ENCODE results near the gene ZNF524.

The ZNF524 gene

DNA sequence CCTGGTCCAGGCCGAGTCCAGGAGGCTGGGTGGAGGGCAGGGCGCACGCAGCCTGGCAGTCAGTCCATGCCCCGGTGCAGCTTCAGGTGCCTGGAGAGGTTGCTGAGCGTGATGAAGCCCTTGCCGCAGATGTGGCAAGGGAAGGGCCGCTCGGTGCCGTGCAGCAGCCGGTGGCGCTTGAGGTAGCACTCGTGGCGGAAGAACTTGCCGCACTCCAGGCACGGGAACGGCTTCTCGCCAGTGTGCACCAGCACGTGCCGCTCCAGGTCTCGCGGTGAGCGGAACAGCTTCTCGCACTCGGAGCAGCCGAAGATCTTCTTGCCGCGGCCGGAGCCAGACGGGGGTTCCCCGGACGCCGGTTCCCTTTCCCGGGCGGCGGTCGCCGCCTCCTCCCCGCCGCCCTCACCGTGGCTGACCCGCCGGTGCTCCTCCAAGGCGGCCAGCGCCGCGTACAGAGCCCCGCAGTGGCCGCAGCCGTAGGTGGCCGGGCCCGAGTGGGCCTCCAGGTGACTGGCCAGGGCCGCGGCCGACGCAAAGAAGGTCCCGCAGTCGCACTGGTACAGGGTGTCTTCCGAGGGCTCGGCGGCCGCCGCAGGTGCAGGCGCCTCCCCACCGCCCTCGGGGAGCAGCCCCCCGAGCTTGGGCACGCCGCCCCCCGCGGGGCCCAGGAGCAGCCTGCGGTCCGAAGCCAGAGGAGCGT is 7.5 kb upstream of the ZNF524 start:
- H3K4me2 ChIP-seq (ENCODE audit: low read length) = no peak overlapping the region
- no peaks in the 10 kb centered on the region for H3K27me3 ChIP-seq (ENCODE audit: low read depth, low read length)
- no peaks in the 10 kb centered on the region for H3K79me2 ChIP-seq (ENCODE audit: low read length)
- no peaks in the 10 kb centered on the region for H4K20me1 ChIP-seq (ENCODE audit: insufficient read depth, low read length)
- peaks cover 30% of the 10 kb centered on the region for H3K36me3 ChIP-seq (replicated peaks; ENCODE audit: low read depth, low read length)
- H3K4me1 ChIP-seq (ENCODE audit: low read length) = no peaks in the 10 kb centered on the region
- H3K4me3 ChIP-seq (ENCODE audit: low read length) = no peak overlapping the region
- H3K27ac ChIP-seq (ENCODE audit: low read length) = no peak overlapping the region
- no peaks in the 10 kb centered on the region for H3K9me3 ChIP-seq (ENCODE audit: insufficient read depth, low read length)
- TF ChIP-seq, protein P1, sequence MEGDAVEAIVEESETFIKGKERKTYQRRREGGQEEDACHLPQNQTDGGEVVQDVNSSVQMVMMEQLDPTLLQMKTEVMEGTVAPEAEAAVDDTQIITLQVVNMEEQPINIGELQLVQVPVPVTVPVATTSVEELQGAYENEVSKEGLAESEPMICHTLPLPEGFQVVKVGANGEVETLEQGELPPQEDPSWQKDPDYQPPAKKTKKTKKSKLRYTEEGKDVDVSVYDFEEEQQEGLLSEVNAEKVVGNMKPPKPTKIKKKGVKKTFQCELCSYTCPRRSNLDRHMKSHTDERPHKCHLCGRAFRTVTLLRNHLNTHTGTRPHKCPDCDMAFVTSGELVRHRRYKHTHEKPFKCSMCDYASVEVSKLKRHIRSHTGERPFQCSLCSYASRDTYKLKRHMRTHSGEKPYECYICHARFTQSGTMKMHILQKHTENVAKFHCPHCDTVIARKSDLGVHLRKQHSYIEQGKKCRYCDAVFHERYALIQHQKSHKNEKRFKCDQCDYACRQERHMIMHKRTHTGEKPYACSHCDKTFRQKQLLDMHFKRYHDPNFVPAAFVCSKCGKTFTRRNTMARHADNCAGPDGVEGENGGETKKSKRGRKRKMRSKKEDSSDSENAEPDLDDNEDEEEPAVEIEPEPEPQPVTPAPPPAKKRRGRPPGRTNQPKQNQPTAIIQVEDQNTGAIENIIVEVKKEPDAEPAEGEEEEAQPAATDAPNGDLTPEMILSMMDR (IDR thresholded peaks at IDR 0.05; ENCODE audit: low read depth, low read length) = no peak
- no peak for TF ChIP-seq EZH2phosphoT487 (IDR thresholded peaks at IDR 0.05; ENCODE audit: low read depth)
- no peak overlapping the region for H2AFZ ChIP-seq (ENCODE audit: low read depth, low read length)
- no peak overlapping the region for H3K9ac ChIP-seq (ENCODE audit: low read length)

DNA sequence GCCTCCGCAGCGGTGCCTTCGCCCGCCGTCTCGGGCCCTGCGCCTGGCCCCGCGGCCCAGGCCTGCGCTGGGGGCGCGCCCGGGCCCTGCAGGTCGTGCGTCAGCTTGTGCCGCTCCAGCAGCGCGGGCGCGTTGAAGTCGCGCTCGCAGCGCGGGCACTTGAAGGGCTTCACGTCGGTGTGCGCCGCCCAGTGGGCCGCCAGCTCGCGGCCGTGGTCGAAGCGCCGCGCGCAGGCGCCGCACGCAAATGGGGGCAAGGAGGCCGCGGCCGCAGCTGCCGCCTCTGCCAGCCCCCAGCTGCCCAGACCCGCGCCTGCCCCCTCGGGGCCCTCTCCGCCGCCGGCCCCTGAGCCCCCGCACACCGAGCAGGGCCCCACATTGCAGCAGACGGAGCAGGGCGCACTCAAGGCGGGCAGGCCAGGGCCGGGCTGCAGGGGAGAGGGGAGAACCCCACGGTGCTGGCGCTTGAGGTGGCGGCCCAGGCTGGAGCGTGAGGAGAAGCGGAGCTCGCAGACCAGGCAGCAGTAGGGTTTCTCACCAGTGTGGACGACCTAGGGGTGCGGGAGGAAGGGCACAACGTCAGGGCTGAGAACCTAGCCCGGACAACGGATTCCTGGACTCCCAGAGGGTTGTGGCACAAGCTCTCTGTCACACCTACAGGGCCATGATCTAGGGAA is 6.9 kb upstream of the ZNF524 start:
- Histone ChIP-seq H2AFZ (ENCODE audit: low read depth, low read length) (no peak overlapping the region), H3K27me3 (ENCODE audit: low read depth, low read length) (no peaks in the 10 kb centered on the region), H3K4me3 (ENCODE audit: low read length) (no peak overlapping the region), H4K20me1 (ENCODE audit: insufficient read depth, low read length) (no peaks in the 10 kb centered on the region), H3K36me3 (replicated peaks; ENCODE audit: low read depth, low read length) (peaks cover 30% of the 10 kb centered on the region), H3K4me2 (ENCODE audit: low read length) (no peak overlapping the region), H3K9me3 (ENCODE audit: insufficient read depth, low read length) (no peaks in the 10 kb centered on the region), H3K79me2 (ENCODE audit: low read length) (peaks cover 2% of the 10 kb centered on the region; the same call in 1 of the 2 replicates), H3K9ac (ENCODE audit: low read length) (no peak overlapping the region), H3K27ac (ENCODE audit: low read length) (no peak overlapping the region), H3K4me1 (ENCODE audit: low read length) (peaks cover under 1% of the 10 kb centered on the region)
- TF ChIP-seq, protein P1 (IDR thresholded peaks at IDR 0.05; ENCODE audit: low read depth, low read length) = no peak
- no peak for TF ChIP-seq EZH2phosphoT487 (IDR thresholded peaks at IDR 0.05; ENCODE audit: low read depth)

DNA sequence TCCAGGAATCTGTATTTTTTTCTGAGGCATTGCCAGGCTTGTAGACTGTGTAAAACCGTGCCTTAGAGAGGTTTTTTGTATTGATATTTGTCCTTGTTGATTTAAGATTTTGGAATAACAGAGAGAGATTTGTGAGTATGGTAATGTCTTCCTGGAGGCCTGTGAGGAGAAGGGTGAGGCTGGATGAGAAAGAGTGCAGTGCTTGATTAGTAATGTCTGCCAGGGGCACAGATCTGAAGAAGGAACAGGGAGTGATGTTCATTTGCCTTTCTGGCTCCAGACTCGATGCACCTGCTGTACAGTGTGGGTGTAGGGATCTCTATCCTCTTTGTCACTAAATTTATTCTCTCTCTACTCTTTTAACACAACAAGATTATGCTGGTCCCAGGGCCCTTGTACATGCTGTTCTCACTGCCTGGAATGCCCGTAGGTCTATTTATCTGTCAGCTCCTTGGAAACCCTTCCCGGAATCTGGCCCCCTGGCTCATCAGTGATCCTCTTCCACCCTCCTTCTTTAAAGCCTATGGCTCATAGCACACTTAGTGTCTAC is 5.0 kb upstream of the ZNF524 start:
- H3K9me3 ChIP-seq (ENCODE audit: insufficient read depth, low read length) = no peaks in the 10 kb centered on the region
- no peak overlapping the region for H3K27ac ChIP-seq (ENCODE audit: low read length)
- no peak for TF ChIP-seq EZH2phosphoT487 (IDR thresholded peaks at IDR 0.05; ENCODE audit: low read depth)
- TF ChIP-seq, protein P1 (IDR thresholded peaks at IDR 0.05; ENCODE audit: low read depth, low read length) = no peak
- no peak overlapping the region for H2AFZ ChIP-seq (ENCODE audit: low read depth, low read length)
- no peak overlapping the region for H3K9ac ChIP-seq (ENCODE audit: low read length)
- H3K4me2 ChIP-seq (ENCODE audit: low read length) = no peak overlapping the region
- H3K36me3 ChIP-seq (replicated peaks; ENCODE audit: low read depth, low read length) = peaks cover 30% of the 10 kb centered on the region
- no peaks in the 10 kb centered on the region for H3K27me3 ChIP-seq (ENCODE audit: low read depth, low read length)
- H3K4me3 ChIP-seq (ENCODE audit: low read length) = no peak overlapping the region
- peaks cover 7% of the 10 kb centered on the region for H3K4me1 ChIP-seq (ENCODE audit: low read length)
- peaks cover 6% of the 10 kb centered on the region; the same call in 1 of the 2 replicates for H3K79me2 ChIP-seq (ENCODE audit: low read length)
- H4K20me1 ChIP-seq (ENCODE audit: insufficient read depth, low read length) = no peaks in the 10 kb centered on the region

DNA sequence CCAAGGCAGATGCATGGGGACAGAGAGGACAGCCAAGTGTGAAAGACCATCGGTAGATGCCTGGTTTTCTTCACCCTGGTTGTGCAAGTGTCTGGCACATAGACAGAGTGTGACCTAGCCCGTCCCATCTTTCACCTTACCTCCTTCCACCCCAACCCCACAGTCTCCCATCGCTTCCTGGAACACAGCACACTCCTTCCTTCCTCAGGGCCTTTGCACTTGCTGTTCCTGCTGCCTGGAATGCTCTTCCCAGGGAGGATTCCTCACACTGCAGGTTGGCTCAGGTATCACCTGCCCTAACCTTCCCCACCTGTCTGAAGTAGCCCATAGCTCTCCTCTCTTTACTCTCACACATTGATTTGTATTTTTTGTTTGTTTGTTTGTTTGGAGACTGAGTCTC is 3.8 kb upstream of the ZNF524 start:
- Histone ChIP-seq H3K4me2 (ENCODE audit: low read length) (no peak overlapping the region), H3K36me3 (replicated peaks; ENCODE audit: low read depth, low read length) (peaks cover 30% of the 10 kb centered on the region), H3K4me1 (ENCODE audit: low read length) (peaks cover 14% of the 10 kb centered on the region), H3K4me3 (ENCODE audit: low read length) (no peak overlapping the region), H3K79me2 (ENCODE audit: low read length) (peaks cover 12% of the 10 kb centered on the region), H3K27me3 (ENCODE audit: low read depth, low read length) (no peaks in the 10 kb centered on the region), H3K9me3 (ENCODE audit: insufficient read depth, low read length) (no peaks in the 10 kb centered on the region), H3K27ac (ENCODE audit: low read length) (no peak overlapping the region), H2AFZ (ENCODE audit: low read depth, low read length) (no peak overlapping the region), H4K20me1 (ENCODE audit: insufficient read depth, low read length) (no peaks in the 10 kb centered on the region), H3K9ac (ENCODE audit: low read length) (no peak overlapping the region)
- TF ChIP-seq EZH2phosphoT487 (IDR thresholded peaks at IDR 0.05; ENCODE audit: low read depth) = no peak
- TF ChIP-seq, protein P1 (IDR thresholded peaks at IDR 0.05; ENCODE audit: low read depth, low read length) = no peak

Measured in OCI-LY3 (cell line).